ENCODE results near the gene ZFAND6.

ZFAND6 gene

DNA sequence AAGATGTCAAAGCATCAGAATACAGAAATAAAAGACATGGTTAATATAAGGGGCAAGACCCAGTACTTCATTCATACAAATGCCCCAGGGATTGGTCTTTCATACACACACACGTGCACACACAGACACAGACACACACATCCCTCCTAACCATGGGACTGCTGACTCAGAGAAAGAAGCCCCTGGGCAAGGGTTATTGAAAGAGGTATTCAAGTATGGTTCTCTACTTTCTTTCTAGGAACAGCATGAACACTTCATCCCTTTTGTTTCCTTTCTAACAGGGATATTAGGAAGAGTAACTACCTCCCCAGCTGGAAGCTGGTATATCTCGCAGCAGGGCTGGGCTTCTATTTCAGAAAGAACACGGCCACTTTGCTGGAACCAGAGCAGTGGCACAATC is 33.2 kb upstream of the ZFAND6 start:
- TF ChIP-seq CTCF (IDR thresholded peaks at IDR 0.05), result no peak

GRCh38 chr15:80026754-80027153 is 32.7 kb upstream of the ZFAND6 start:
- TF ChIP-seq CTCF (IDR thresholded peaks at IDR 0.05), result no peak

DNA sequence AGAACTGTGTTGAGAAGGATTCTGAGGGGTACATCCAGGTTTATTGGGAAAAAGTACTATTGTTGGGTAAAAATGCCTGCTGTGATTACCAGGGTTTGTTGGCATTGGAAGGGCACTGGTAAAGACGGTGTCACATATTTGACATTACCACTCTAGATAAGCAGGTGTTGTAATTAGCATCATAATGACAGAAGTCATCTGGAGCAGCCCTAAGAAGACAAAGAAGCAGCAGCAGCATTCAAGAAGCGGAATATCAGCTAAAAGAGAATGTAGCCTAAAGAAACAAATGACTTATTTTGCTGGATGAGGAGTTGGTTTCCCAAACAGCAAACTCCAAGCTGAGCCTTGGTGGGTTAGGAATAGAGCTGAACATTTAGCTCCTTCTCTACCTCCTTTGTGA is 30.5 kb upstream of the ZFAND6 start:
- no peak for TF ChIP-seq CTCF (IDR thresholded peaks at IDR 0.05)

GRCh38 chr15:80031841-80032240 is 27.6 kb upstream of the ZFAND6 start:
- TF ChIP-seq CTCF (IDR thresholded peaks at IDR 0.05), result no peak

GRCh38 chr15:80034629-80035028 is 24.8 kb upstream of the ZFAND6 start:
- no peak for TF ChIP-seq CTCF (IDR thresholded peaks at IDR 0.05)

GRCh38 chr15:80036071-80036470 is 23.4 kb upstream of the ZFAND6 start:
- no peak for TF ChIP-seq CTCF (IDR thresholded peaks at IDR 0.05)

DNA sequence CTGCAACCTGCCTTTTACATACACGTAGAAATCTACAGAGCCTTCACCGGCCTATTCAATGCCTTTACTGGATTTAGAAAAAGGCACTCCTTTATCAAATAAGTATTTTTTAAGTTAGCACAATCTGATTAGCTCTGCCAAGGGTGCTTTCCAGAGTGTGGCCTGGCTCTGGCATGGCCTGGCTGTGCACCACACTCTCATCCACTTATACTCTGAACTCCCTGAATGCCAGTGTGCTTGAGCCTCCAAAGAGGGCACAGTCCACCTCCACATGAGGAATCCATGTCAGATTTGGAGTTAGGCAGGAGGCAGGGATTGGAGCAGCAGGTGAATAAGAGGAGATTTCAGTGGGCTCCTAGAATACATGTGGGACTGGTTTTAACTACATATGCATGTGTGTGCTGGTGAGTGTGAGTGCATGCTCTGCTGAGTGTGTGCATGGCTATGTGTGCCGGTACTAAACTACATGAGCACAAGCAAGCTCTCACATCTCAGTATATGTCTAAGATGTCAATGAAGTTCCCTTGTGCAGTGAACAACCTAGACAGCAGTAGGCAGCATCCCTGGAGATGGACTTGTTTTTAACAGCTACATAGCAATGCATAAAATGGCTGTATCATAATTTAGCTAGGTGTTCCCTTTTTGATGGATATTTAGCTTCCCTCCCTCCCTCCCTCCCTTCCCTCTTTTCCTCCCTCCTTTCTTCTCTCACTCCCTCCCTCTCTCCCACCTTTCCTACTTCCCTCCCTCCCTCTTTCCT is 17.8 kb upstream of the ZFAND6 start:
- no peak for TF ChIP-seq CTCF (IDR thresholded peaks at IDR 0.05)

DNA sequence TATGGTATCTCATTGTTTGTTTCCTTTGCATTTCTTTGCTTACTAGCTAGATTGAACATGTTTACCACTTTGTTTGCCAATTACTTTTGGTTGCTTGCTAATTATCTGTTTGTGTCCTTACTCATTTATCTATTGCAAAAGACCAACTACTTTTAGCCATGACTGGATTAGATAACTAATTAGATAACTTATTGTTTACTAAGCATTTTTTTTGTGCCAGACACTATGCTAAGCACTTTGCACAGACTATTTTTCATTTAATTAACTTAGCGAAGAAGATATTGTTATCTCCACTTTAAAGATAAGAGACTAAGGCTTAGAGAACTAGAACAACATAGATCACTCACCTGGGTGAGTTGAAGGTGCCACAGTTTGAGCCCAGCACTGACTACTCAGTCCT is 16.9 kb upstream of the ZFAND6 start:
- no peak for TF ChIP-seq CTCF (IDR thresholded peaks at IDR 0.05)
